Thyroid gland (tissue), 4 donors: ENCODE data around the gene MDGA2. TPM values are rescaled to one million over a fixed set of nuclear protein-coding genes. Genes with fewer than 3 reads are reported as not detected.
A peak's percentile ranks its signal among the peaks of the same experiment; 100 is the strongest.

Experiments
- DNase-seq, 2 donors: peaks; one replicate each; pipeline ENCODE4 v3.0.0-alpha.2; 2019
- H3K27ac ChIP-seq, 3 donors: fragments of 200-600 bp; sonication (generic); 1 replicate in 2 of 3; 2 replicates in 1 of 3; pipeline ENCODE4 v1.5.1; 2016 to 2019; ENCODE audit warnings: mild to moderate bottlenecking in 1 of 3, moderate library complexity in 1 of 3
- H3K27me3 ChIP-seq: fragments of 200-600 bp; sonication (generic); one replicate; pipeline ENCODE4 v1.5.1; 2019
- H3K36me3 ChIP-seq, 2 donors: fragments of 200-600 bp; sonication (generic); one replicate each; pipeline ENCODE4 v1.5.1; 2016 to 2019
- H3K4me1 ChIP-seq, 2 donors: fragments of 200-600 bp; sonication (generic); one replicate each; pipeline ENCODE4 v1.5.1; 2017 to 2019
- H3K4me3 ChIP-seq, 3 donors: fragments of 200-600 bp; sonication (generic); replicated peaks in 1 of 3; 1 replicate in 2 of 3; 2 replicates in 1 of 3; pipeline ENCODE4 v1.5.1; 2016; ENCODE audit warnings: mild to moderate bottlenecking in 1 of 3
- H3K9me3 ChIP-seq: fragments of 200-600 bp; sonication (generic); one replicate; pipeline ENCODE4 v1.5.1; 2017
- CTCF ChIP-seq, 6 experiments: fragments of 200-600 bp in 3 of 6; fragments of 450-650 bp in 3 of 6; sonication (generic) in 3 of 6; IDR thresholded peaks; one replicate each; pipeline ENCODE4 v1.5.1; 2016 to 2019; ENCODE audit warnings: antibody characterized with exemption in 6 of 6, mild to moderate bottlenecking in 2 of 6, inconsistent platforms in 1 of 6, moderate library complexity in 1 of 6
- POLR2A ChIP-seq, 2 donors: fragments of 450-650 bp; IDR thresholded peaks; one replicate each; pipeline ENCODE4 v1.6.1; 2017; ENCODE audit warnings: antibody characterized with exemption in 2 of 2, mild to moderate bottlenecking in 2 of 2, moderate library complexity in 1 of 2
- WGBS, 2 donors: methylation state at CpG; one replicate each; pipeline ENCODE4 v1.1.5; 2017; 5-methylcytosine and 5-hydroxymethylcytosine counted together
- intact Hi-C: fragments of 100-400 bp; cut with DNase I; formaldehyde crosslinking; loops from one replicate; pipeline ENCODE4 v1.15.1; 2023
- total RNA-seq, 4 donors: library from RNA; depleted of rRNA; stranded (reverse); fragments of >200 nt; gene quantifications; one replicate each; pipeline ENCODE4 v1.2.3, GENCODE V29; 2016

MDGA2 gene
- total RNA-seq, 4 donors from 2014 or later = not detected

GRCh38 chr14:47549886-47550285, 125.5 kb downstream of the MDGA2 start:
- Histone ChIP-seq H3K27ac (no peak overlapping the region), H3K4me1 (no peaks in the 10 kb centered on the region), H3K27me3 (no peaks in the 10 kb centered on the region), H3K36me3 (no peaks in the 10 kb centered on the region), H3K9me3 (no peaks in the 10 kb centered on the region), H3K4me3 (no peak overlapping the region)
- WGBS, 2 donors = 85 to 95% methylated on average over 2 of the region's 2 CpGs
- no peak for DNase-seq
- TF ChIP-seq POLR2A (IDR thresholded peaks at IDR 0.05) = no peak
- TF ChIP-seq CTCF (IDR thresholded peaks at IDR 0.05) = no peak
- intact Hi-C loops = no loop called here

- Histone ChIP-seq H3K9me3 (no peaks in the 10 kb centered on the region), H3K27ac (no peak overlapping the region), H3K4me1 (no peaks in the 10 kb centered on the region), H3K27me3 (no peaks in the 10 kb centered on the region), H3K36me3 (no peaks in the 10 kb centered on the region), H3K4me3 (no peak overlapping the region)
- intact Hi-C loops = no loop called here
- no peak for TF ChIP-seq POLR2A (IDR thresholded peaks at IDR 0.05)
- TF ChIP-seq CTCF (IDR thresholded peaks at IDR 0.05) = no peak
- 75 to 76% methylated on average over 1 of the region's 1 CpG for WGBS, 2 donors
- no peak for DNase-seq
These were observed 131.9 kb downstream of the MDGA2 start for GRCh38 chr14:47543459-47543858.

DNA sequence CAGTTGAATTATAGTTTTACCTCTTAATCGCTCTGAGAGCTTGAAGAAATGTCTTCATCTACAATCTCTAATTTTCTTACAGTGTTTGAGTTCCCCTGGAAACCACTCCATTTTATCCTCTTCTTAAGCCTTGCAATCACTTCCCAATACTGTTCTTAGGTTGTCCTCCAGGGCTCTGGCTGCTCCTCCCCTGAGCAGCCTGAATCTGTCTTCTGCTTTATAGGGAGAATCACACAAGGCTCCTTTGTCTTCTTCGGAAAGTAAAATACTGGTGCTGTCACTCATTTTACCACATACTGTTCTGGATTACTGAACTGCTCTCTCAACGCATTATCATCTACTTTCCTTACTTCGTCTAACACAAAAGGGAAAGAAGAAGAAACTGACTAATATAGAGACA, 133.7 kb downstream of the MDGA2 start:
- no peak for DNase-seq
- Histone ChIP-seq H3K4me3 (no peak overlapping the region), H3K9me3 (no peaks in the 10 kb centered on the region), H3K4me1 (no peaks in the 10 kb centered on the region), H3K27ac (no peak overlapping the region), H3K27me3 (no peaks in the 10 kb centered on the region), H3K36me3 (no peaks in the 10 kb centered on the region)
- WGBS, 2 donors = 68 to 79% methylated on average over 4 of the region's 4 CpGs
- TF ChIP-seq POLR2A (IDR thresholded peaks at IDR 0.05) = no peak
- intact Hi-C loops = no loop called here

DNA sequence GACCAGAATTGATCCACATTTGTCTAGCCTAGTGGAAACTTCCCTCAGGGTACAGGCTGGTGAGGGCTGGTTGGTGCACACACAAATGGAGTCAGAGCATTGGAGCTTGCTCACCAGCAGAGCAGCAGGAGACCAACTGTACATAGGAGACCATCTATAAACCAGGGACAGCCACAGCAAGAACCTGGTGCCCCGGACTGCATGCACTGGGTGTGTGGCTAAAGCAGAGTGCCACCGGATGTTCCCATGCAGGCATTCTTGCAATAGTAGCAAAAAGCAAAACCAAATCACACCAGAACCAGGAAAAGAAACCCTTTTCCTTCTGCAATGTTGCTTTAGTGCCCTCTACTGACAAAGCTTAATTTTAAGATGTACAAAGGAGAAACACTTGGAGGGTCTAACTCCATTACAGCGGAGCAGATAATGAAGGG, 136.4 kb downstream of the MDGA2 start:
- no peak for DNase-seq
- H3K4me1 ChIP-seq = no peaks in the 10 kb centered on the region
- WGBS, 2 donors = 37 to 74% methylated on average over 3 of the region's 3 CpGs
- no peaks in the 10 kb centered on the region for H3K36me3 ChIP-seq
- H3K27ac ChIP-seq = no peak overlapping the region
- no peaks in the 10 kb centered on the region for H3K9me3 ChIP-seq
- no peak for TF ChIP-seq POLR2A (IDR thresholded peaks at IDR 0.05)
- TF ChIP-seq CTCF (IDR thresholded peaks at IDR 0.05) = peak in 1 of 6 experiments; percentile 12
- H3K4me3 ChIP-seq = no peak overlapping the region
- no peaks in the 10 kb centered on the region for H3K27me3 ChIP-seq
- intact Hi-C loops = no loop called here

- DNase-seq = no peak
- H3K27me3 ChIP-seq = no peaks in the 10 kb centered on the region
- WGBS, 2 donors = 63 to 68% methylated on average over 2 of the region's 2 CpGs
- TF ChIP-seq CTCF (IDR thresholded peaks at IDR 0.05) (no peak), POLR2A (IDR thresholded peaks at IDR 0.05) (no peak)
- H3K4me1 ChIP-seq = no peaks in the 10 kb centered on the region
- intact Hi-C loops = no loop called here
- H3K9me3 ChIP-seq = peaks cover 3% of the 10 kb centered on the region
- no peak overlapping the region for H3K27ac ChIP-seq
- no peak overlapping the region for H3K4me3 ChIP-seq
- H3K36me3 ChIP-seq = no peaks in the 10 kb centered on the region
These were observed 139.1 kb downstream of the MDGA2 start for GRCh38 chr14:47536341-47536740.
